Measurements from ENCODE around the gene MACROH2A1.

The MACROH2A1 gene

GRCh38 chr5:135296900-135297816 lies 101.9 kb downstream of the MACROH2A1 start:
- Mint-ChIP-seq H3K4me3 (no peak overlapping the region), H3K4me1 (no peaks in the 10 kb centered on the region), H3K9me3 (peaks cover 1% of the 10 kb centered on the region), H3K27ac (no peak overlapping the region), H3K27me3 (peaks cover 3% of the 10 kb centered on the region), H3K36me3 (no peaks in the 10 kb centered on the region)
- DNase-seq (ENCODE audit: low spot score in 2 of 2) (no peak), ATAC-seq (ENCODE audit: low read depth) (no peak)

- Mint-ChIP-seq H3K9me3 (no peaks in the 10 kb centered on the region), H3K4me3 (no peak overlapping the region), H3K36me3 (no peaks in the 10 kb centered on the region), H3K4me1 (no peaks in the 10 kb centered on the region), H3K27ac (no peak overlapping the region), H3K27me3 (peaks cover 3% of the 10 kb centered on the region)
- ATAC-seq (ENCODE audit: low read depth) (no peak), DNase-seq (ENCODE audit: low spot score in 2 of 2) (no peak)
Measured at GRCh38 chr5:135295852-135296251, 103.2 kb downstream of the MACROH2A1 start.

GRCh38 chr5:135294793-135295192 lies 104.2 kb downstream of the MACROH2A1 start:
- Mint-ChIP-seq H3K4me1 (no peaks in the 10 kb centered on the region), H3K27ac (no peak overlapping the region), H3K27me3 (peaks cover 3% of the 10 kb centered on the region), H3K4me3 (no peak overlapping the region), H3K36me3 (no peaks in the 10 kb centered on the region), H3K9me3 (no peaks in the 10 kb centered on the region)
- no peak for ATAC-seq (ENCODE audit: low read depth)
- no peak for DNase-seq (ENCODE audit: low spot score in 2 of 2)

- peaks cover 7% of the 10 kb centered on the region for H3K27me3 Mint-ChIP-seq
- ATAC-seq (ENCODE audit: low read depth) (no peak), DNase-seq (ENCODE audit: low spot score in 2 of 2) (no peak)
- H3K27ac Mint-ChIP-seq = no peak overlapping the region
- H3K4me3 Mint-ChIP-seq = no peak overlapping the region
- H3K36me3 Mint-ChIP-seq = no peaks in the 10 kb centered on the region
- H3K9me3 Mint-ChIP-seq = peaks cover 9% of the 10 kb centered on the region
- no peaks in the 10 kb centered on the region for H3K4me1 Mint-ChIP-seq
Measured at GRCh38 chr5:135289651-135290050, 109.4 kb downstream of the MACROH2A1 start.

GRCh38 chr5:135287551-135287950 lies 111.5 kb downstream of the MACROH2A1 start:
- Mint-ChIP-seq H3K36me3 (no peaks in the 10 kb centered on the region), H3K4me3 (no peak overlapping the region), H3K9me3 (peaks cover 11% of the 10 kb centered on the region), H3K27me3 (peaks cover 9% of the 10 kb centered on the region), H3K4me1 (no peaks in the 10 kb centered on the region), H3K27ac (no peak overlapping the region)
- no peak for ATAC-seq (ENCODE audit: low read depth)
- no peak for DNase-seq (ENCODE audit: low spot score in 2 of 2)

All from memory B cell (primary cell).